Hair follicle dermal papilla cell (primary cell): ENCODE measurements around the gene SPI1. TPM values are rescaled to one million over a fixed set of nuclear protein-coding genes. Genes with fewer than 3 reads are reported as not detected.

Source experiments
- small RNA-seq: library from RNA; depleted of rRNA; stranded (forward); fragments of <200 nt; gene quantifications from one replicate; pipeline ENCODE3, GENCODE V24; 2012
- total RNA-seq: library from RNA; depleted of rRNA; stranded (reverse); fragments of >200 nt; gene quantifications from 2 replicates; pipeline ENCODE4 v1.2.3, GENCODE V29; 2012

Gene SPI1
- total RNA-seq: not detected in 2 replicates

GRCh38 chr11:47378010-47378835 lies at the start of gene SPI1:
SPI1 (minus strand) TSS chr11:47378547; CDS start chr11:47378353, 194 bp downstream.

GRCh38 chr11:47426062-47426956 lies 48.0 kb upstream of the SPI1 start, which contains the start of gene PSMC3:
PSMC3 (minus strand) TSS chr11:47426439; CDS start chr11:47426279, 160 bp downstream.

GRCh38 chr11:47407746-47408590 lies 29.6 kb upstream of the SPI1 start, which contains the start of gene SLC39A13:
SLC39A13 (plus strand) TSS chr11:47408590; CDS start chr11:47410095, 1,505 bp downstream.

GRCh38 chr11:47352556-47352955 lies 25.8 kb downstream of the SPI1 start, which contains the start of gene MYBPC3:
MYBPC3 (minus strand) TSS chr11:47352702; CDS start chr11:47352647, 55 bp downstream.

Small RNA genes within 50 kb of the gene (small RNA-seq; reads per million reads assigned to genes)
- not detected for gene MIR4487

Other genes starting within 250 kb of the SPI1 start
- 172 and 210 TPM in 2 replicates for gene ARFGAP2, start 201.7 kb downstream of the SPI1 start, total RNA-seq
- 37.0 and 37.8 TPM in 2 replicates for gene PACSIN3, start 192.1 kb downstream of the SPI1 start, total RNA-seq
- gene DDB2, start 163.6 kb downstream of the SPI1 start, total RNA-seq: 35.5 and 40.9 TPM in 2 replicates
- 35.7 and 37.3 TPM in 2 replicates for gene ACP2, start 129.7 kb downstream of the SPI1 start, total RNA-seq
- gene NR1H3, start 120.6 kb downstream of the SPI1 start, total RNA-seq: 15.4 and 17.0 TPM in 2 replicates
- gene MADD, start 108.4 kb downstream of the SPI1 start, total RNA-seq: 25.8 and 30.1 TPM in 2 replicates
- gene MYBPC3, start 25.8 kb downstream of the SPI1 start, total RNA-seq: not detected in 2 replicates
- 128 and 132 TPM in 2 replicates for gene SLC39A13, start 30.0 kb upstream of the SPI1 start, total RNA-seq
- gene PSMC3, start 47.9 kb upstream of the SPI1 start, total RNA-seq: 92.8 and 122 TPM in 2 replicates
- gene RAPSN, start 70.6 kb upstream of the SPI1 start, total RNA-seq: 0.32 TPM in 1 of 2 replicates, not detected in the other
- 115 and 140 TPM in 2 replicates for gene CELF1, start 174.6 kb upstream of the SPI1 start, total RNA-seq
- gene PTPMT1, start 187.1 kb upstream of the SPI1 start, total RNA-seq: 51.0 and 62.1 TPM in 2 replicates
- 34.2 and 34.7 TPM in 2 replicates for gene KBTBD4, start 200.4 kb upstream of the SPI1 start, total RNA-seq
- gene NDUFS3, start 200.5 kb upstream of the SPI1 start, total RNA-seq: 49.5 and 53.2 TPM in 2 replicates
- 0.24 TPM in 1 of 2 replicates, not detected in the other for gene FAM180B, start 208.1 kb upstream of the SPI1 start, total RNA-seq
- 0.12 and 0.49 TPM in 2 replicates for gene C1QTNF4, start 215.9 kb upstream of the SPI1 start, total RNA-seq